ENCODE measurements around the gene LRRC52.
"Not testable (repeated sequence)": the region's sequence is repeated elsewhere in the genome, so short reads cannot be mapped to it uniquely, and the experiment has no call there.

The LRRC52 gene

DNA sequence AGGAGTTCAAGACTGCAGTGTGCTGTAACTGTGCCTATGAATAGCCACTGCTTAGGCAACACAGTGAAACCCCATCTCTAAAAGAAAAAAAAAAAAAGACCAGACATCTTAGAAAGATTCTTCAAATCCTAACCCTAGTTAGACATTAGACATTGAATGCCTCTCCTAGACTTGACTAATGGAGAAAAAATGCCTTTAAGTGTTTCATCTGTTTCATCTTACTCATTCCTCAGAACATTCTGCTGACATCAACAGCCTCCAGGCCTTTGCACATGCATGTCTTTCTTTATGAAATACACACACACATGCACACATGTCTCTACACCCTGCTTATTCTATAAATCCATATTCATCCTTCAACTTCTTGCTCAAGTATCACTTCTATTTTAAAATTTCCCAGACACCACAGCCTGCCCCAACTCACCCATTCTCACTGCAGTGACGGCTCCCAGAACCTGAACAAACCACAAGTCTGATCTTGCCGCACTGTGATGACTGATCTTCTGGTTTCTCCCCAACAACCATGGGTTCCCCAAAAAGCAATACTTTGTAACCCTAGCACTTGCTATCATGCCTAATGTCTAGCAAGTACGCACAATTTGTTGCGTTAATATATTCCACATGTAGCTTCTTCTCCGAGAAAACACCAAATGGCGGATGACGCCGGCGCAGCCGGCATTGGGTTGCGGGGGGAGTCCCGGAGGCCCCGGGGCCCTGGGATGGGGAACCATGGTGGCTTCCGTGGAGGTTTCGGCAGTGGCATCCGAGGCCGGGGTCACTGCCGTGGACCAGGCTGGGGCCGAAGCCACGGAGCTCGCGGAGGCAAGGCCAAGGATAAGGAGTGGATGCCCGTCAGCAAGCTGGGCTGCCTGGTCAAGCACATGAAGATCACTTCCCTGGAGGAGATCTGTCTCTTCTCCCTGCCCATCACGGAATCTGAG, 37.4 kb downstream of the LRRC52 start:
- DNase-seq (ENCODE audit: low read depth, low spot score) = no peak

DNA sequence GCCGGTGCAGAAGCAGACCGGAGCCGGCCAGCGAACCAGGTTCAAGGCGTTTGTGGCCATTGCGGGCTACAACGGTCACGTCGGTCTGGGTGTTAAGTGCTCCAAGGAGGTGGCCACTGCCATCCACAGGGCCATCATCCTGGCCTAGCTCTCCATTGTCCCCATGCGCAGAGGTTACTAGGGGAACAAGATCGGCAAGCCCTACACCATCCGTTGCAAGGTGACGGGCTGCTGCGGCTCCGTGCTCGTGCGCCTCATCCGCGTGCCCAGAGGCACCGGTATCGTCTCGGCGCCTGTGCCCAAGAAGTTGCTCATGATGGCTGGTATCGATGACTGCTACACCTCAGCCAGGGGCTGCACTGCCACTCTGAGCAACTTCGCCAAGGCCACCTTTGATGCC, 38.1 kb downstream of the LRRC52 start:
- no peak for DNase-seq (ENCODE audit: low read depth, low spot score)

- DNase-seq (ENCODE audit: low read depth, low spot score) = no peak
These were observed 42.6 kb downstream of the LRRC52 start for GRCh38 chr1:165586398-165586797.

- DNase-seq (ENCODE audit: low read depth, low spot score) = not testable (repeated sequence)
These were observed 47.6 kb downstream of the LRRC52 start for GRCh38 chr1:165591391-165591790.

DNA sequence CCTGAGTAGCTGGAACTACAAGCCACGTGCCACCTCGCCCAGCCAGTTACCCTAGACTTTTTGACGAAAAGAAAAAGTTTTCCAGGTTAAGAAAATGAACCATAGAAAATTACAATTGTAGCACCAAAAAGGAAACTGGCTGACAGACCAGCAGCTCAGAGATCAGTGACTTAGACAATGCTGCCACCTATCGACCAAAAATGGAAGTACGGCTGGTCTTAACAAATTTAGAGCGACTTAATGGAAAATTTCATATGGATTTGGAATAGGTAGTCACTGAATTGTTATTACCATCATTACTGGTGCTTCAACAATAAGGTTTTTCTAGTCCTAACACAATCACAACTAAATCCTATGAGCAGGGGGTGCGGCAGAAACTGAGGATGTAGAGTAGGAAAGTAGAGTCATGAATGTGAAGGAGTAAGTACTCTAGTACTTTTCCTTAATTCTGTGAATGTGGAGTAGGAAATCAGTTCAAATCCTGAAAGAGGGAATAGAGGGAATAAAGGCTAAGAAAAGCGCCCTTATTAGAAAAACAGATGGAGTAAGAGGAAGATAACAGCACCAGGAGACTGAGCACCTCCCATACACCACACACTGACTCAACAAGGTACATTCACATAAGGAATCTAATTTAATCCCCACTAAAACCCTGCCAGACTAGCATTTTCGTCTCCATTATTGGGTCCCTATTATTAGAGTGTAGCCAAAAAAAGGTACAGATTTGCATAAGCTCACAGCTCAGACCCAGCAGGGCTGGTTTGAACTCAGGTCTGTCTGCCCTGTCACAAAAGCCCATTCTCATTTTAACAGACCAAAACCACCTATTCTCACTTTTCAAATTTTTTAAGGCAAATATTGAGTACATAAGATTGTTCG, 49.4 kb downstream of the LRRC52 start:
- DNase-seq (ENCODE audit: low read depth, low spot score) = peak; percentile 54

DNA sequence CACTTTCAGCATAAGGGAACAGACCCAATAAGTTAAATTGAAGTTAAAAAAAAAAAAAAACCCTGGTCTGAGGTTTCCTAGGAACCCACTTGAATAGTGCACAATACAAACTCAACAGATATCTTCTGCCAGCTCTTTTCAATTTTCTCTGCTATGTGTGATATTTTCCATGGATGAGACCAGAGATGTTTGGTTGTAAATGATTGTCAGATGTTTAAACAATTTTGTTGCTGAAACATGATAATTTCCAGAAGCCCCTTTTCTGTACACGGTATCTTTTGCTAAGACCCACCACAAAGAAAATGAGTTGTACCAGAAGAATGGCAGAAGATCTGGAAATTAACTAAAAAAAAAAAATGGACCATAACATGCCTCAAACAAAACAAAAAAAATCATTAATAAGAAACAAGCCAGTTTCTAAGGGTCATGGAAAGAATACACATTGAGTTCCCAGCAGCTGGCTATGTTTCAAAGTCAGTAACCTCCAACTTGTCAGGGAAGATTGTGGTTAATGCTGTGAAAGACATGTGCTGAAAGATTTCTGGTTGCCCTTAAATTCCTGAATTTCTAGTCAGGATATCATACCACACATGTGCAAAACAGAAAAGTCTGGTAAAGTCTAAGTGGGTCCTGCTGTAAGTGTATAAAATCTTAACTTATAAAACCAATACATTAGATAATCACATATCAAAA, 51.6 kb downstream of the LRRC52 start:
- DNase-seq (ENCODE audit: low read depth, low spot score) = no peak

DNA sequence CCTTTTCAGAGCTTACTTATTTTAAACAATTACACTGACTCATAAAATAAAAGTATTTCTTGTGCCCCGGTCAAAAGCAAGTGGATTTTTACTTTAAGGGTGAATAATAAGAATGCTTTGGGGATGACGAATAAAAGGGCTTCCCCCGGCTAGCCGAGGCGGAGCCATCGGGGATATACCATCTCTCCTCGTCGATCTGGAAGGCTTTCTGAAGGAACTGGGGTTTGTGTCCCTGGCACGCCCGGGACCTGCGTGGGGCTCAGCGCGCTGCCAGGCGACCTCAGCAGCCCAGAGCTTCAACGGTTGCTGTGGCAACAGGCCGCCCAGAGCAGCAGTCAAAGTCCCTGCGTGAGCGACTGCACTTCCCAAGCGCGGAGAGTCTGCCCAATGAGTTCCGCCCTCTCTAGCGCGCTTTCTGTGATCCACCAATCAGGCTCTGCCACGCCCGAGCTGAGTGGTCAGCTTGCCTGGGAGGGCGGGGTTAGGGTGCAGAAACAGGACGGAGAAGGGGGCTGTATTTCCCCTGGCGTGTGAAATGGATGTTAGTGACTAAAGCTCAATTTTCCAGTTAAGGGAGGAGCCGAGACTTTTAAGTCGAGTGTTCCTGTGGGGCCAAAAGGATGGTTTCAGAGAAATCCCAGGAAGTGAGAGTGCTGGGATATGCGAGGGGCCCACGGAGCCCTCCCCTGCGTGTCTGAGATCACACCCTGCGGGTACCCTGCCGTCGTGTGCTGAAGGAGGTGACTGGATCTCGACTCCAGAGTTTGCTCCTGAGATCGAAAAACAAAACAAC, 54.3 kb downstream of the LRRC52 start:
- peak; percentile 93 for DNase-seq (ENCODE audit: low read depth, low spot score)

- DNase-seq (ENCODE audit: low read depth, low spot score) = no peak
These were observed 54.9 kb downstream of the LRRC52 start for GRCh38 chr1:165598676-165599059.

DNA sequence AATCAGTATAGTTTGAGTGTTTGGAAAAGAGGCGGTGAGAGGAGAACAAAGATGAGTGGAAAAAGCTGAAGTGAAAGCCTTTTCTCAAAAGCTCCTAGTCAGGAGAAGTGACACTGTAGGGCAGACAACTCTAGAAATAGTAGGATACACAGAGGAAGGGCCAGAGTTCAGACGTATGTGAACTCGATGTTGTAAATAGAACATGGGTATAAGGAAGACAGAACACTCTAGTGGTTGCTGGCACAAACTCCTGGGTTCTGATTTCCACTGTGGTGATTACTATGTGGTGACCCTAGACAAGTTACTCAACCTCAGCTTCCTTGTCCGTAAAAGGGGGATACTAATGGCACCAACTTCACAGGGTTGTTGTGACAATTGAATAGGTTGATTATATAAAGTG, 57.0 kb downstream of the LRRC52 start:
- DNase-seq (ENCODE audit: low read depth, low spot score) = no peak

DNA sequence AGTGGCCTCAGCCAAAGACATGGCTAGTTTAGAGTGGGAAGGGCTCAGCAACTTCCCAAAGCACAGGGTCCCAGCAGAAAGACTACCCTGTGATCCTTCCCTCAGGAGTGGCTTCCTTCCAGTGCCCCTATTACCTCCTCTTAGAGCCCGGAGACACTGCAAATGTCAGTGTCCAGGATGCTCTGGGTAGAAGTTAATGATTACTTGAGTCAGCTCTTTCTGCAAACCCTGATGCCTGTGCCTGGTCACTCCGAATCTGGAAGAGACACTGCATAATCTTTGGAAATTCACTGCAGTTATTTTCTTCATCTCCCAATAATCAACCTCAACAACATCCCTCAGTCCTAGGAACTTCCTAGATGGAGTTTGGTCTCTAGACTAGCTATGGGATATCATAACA, 60.0 kb downstream of the LRRC52 start:
- DNase-seq (ENCODE audit: low read depth, low spot score) = no peak

DNA sequence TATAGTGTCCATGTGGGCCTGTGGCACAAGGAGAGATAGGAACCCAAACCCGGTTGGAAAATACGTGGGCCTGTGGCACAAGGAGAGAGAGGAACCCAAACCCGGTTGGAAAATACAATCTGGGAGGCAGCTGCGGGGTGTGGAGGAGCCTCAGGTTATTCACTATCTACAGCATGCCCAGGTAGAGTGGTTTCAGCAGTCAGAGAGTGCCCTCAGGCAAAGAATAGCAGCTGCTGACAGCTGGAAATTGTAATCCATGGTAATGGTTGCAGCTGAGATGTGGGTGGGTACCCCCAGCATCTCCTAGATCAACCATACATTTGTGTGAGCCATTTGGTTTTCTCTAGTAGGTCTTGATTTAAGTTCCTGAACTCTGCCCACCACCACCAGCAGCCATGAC, 61.4 kb downstream of the LRRC52 start:
- DNase-seq (ENCODE audit: low read depth, low spot score) = no peak

DNA sequence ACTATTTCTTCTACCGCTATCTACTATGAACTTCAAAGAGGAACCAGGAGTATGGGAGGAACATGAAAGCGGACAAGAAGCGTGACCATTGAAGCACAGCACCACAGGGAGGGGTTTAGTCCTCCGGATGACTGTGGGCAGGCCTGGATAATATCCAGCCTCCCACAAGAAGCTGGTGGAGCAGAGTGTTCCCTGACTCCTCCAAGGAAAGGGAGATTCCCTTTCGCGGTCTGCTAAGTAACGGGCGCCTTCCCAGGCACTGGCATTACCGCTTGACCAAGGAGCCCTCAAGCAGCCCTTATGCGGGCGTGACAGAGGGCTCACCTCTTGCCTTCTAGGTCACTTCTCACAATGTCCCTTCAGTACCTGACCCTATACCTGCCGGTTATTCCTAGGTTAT, 62.9 kb downstream of the LRRC52 start:
- DNase-seq (ENCODE audit: low read depth, low spot score) = not testable (repeated sequence)

DNA sequence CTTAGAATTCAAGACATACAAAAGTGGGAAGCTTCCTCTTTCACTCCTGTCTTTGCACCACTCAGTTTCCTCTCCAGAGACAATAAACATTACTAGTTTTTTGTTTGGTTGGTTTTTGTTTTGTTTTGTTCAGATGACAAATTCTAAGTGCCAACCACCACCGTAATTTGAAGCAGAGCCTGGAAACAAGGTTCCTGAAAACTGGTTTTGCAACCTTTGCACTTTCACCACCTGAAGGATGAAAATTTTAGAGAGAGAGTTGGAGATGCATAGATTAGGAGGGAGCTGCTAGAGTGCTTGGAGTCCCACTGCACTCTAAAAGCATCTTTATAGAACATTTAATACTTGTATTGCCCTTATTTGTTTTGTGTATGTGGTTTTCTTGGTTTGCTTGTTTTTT, 67.1 kb downstream of the LRRC52 start:
- DNase-seq (ENCODE audit: low read depth, low spot score) = no peak

DNA sequence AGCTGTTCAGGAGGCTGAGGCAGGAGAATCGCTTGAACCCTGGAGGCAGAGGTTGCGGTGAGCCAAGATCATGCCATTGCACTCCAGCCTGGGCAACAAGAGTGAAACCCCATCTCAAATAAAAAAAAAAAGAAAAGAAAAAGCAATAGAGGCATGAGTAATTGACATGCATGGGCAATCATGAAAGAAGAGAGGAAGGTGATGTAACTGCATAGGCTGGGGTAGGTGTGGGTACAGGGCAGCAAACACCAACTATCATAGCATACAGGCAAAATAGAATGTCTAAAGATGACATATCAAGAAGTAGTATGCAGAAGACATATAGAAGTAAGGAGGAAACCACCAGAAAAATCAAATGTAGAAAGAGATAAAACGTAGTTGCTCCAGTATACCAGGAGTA, 68.3 kb downstream of the LRRC52 start:
- no peak for DNase-seq (ENCODE audit: low read depth, low spot score)
